ENCODE data around the gene EXOG. TPM values are rescaled to one million over a fixed set of nuclear protein-coding genes. Genes with fewer than 3 reads are reported as not detected.

Gene EXOG
- total RNA-seq, 1 experiment from 2014 or later: 8.3 TPM

DNA sequence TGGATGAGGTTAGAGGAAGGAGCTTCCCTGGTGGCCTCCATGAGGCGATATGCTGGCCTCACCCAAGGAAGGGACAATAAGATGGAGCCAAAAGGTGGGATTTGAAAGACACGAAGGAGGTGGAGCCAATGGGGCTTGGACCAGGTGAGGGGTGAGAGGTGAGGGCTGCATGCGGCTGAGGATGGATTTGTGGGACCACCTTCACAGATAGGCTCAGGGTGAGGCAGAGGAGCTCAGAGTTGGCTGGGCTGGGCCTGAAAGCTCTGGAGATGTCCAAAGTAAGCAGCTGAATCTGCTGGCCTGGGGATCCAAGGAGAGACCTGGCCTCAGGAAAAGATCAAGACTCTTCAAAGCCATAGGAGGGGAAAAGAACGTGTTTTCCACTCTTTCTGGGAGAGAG, 49.8 kb downstream of the EXOG start:
- Histone ChIP-seq H2AFZ (ENCODE audit: low read depth, low read length, poor library complexity, severe bottlenecking) (no peak overlapping the region), H3K36me3 (ENCODE audit: control insufficient read depth in 1 of 2, insufficient read depth in 2 of 2, low read length in 2 of 2) (no peaks in the 10 kb centered on the region), H3K27me3 (ENCODE audit: insufficient read depth, low read length) (no peaks in the 10 kb centered on the region), H3K79me2 (ENCODE audit: insufficient read depth, low read length) (no peaks in the 10 kb centered on the region), H3K4me1 (ENCODE audit: control insufficient read depth in 1 of 2, insufficient read depth in 2 of 2, low read length in 2 of 2) (no peaks in the 10 kb centered on the region), H3K4me2 (ENCODE audit: low read length) (no peak overlapping the region), H4K20me1 (ENCODE audit: insufficient read depth) (no peaks in the 10 kb centered on the region), H3K9me2 (ENCODE audit: insufficient read depth) (no peaks in the 10 kb centered on the region), H3K9me3 (ENCODE audit: control insufficient read depth in 1 of 2, insufficient read depth in 1 of 2, low read depth in 1 of 2, low read length in 2 of 2) (no peaks in the 10 kb centered on the region), H3K4me3 (replicated peaks in 1 of 2; ENCODE audit: low read depth in 1 of 2, low read length in 2 of 2) (no peak overlapping the region), H3K9ac (ENCODE audit: low read length) (no peak overlapping the region), H3K27ac (ENCODE audit: low read depth, low read length) (no peak overlapping the region)
- no peak for ATAC-seq
- no peak for DNase-seq (ENCODE audit: low read depth, low spot score)
- BruUV-seq (replicated peaks): no TSS peak
- TF ChIP-seq SRF (IDR thresholded peaks at IDR 0.05; ENCODE audit: low read depth) (no peak), EZH2phosphoT487 (IDR thresholded peaks at IDR 0.05; ENCODE audit: borderline replicate concordance) (no peak), POLR2AphosphoS5 (IDR thresholded peaks at IDR 0.05; ENCODE audit: low read depth, low read length) (no peak), ELF1 (IDR thresholded peaks at IDR 0.05; ENCODE audit: borderline replicate concordance, low read depth) (no peak), JUND (IDR thresholded peaks at IDR 0.05) (no peak), RAD21 (IDR thresholded peaks at IDR 0.05; ENCODE audit: low read depth) (no peak), SP1 (IDR thresholded peaks at IDR 0.05; ENCODE audit: low read depth) (no peak)
- TF ChIP-seq, protein P1, sequence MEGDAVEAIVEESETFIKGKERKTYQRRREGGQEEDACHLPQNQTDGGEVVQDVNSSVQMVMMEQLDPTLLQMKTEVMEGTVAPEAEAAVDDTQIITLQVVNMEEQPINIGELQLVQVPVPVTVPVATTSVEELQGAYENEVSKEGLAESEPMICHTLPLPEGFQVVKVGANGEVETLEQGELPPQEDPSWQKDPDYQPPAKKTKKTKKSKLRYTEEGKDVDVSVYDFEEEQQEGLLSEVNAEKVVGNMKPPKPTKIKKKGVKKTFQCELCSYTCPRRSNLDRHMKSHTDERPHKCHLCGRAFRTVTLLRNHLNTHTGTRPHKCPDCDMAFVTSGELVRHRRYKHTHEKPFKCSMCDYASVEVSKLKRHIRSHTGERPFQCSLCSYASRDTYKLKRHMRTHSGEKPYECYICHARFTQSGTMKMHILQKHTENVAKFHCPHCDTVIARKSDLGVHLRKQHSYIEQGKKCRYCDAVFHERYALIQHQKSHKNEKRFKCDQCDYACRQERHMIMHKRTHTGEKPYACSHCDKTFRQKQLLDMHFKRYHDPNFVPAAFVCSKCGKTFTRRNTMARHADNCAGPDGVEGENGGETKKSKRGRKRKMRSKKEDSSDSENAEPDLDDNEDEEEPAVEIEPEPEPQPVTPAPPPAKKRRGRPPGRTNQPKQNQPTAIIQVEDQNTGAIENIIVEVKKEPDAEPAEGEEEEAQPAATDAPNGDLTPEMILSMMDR (IDR thresholded peaks at IDR 0.05 in 2 of 3, conservative IDR thresholded peaks at IDR 0.05 in 1 of 3; ENCODE audit: borderline replicate concordance in 1 of 3, insufficient read depth in 1 of 3, low read depth in 2 of 3, low read length in 2 of 3): no peak
- intact Hi-C loops (cut with micrococcal nuclease): no loop called here
- ChIA-PET RAD21 (ENCODE audit: low non-redundant PET in 1 of 2, low total read pairs in 2 of 2, uncharacterized antibody in 2 of 2, unreplicated experiment in 2 of 2) (no interaction called here), CTCF (no interaction called here), POLR2A (no interaction called here)

DNA sequence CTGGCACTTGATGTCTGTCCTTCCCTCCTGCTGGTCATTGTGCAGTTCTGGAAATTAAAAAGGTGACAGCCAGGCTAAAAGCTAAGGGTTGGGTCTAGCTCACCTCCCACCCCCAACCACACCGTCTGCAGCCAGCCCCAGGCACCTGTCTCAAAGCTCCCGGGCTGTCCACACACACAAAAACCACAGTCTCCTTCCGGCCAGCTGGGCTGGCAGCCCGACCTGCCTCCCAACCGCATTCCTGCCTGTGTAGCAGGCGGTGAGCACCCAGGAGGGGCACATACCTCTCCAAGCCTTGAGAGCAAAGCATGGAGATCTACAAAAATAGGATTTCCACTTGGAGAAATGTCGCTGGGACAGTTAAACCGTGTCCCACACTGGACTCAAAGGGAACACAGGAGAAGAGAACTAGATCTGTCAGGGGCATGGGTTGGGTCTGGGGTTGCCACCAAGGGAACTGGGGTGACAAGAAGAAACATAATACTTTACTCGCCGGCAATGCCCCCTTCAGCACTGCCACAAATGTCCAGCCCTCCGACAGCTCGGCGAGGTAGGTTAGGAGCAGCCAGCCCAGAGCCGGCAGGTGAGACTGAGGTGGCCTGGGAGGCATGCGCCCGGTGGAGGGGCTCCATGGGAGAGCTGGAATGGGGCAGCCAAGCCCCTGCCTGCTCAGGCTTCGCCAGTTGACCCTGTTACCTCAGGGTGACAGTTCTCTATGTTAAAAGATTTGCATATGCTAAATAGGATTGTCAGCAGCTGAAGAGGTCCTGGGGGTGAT, 52.2 kb downstream of the EXOG start:
- Histone ChIP-seq H2AFZ (ENCODE audit: low read depth, low read length, poor library complexity, severe bottlenecking) (no peak overlapping the region), H4K20me1 (ENCODE audit: insufficient read depth) (no peaks in the 10 kb centered on the region), H3K27ac (ENCODE audit: low read depth, low read length) (no peak overlapping the region), H3K79me2 (ENCODE audit: insufficient read depth, low read length) (no peaks in the 10 kb centered on the region), H3K9ac (ENCODE audit: low read length) (no peak overlapping the region), H3K4me1 (ENCODE audit: control insufficient read depth in 1 of 2, insufficient read depth in 2 of 2, low read length in 2 of 2) (no peaks in the 10 kb centered on the region), H3K27me3 (ENCODE audit: insufficient read depth, low read length) (no peaks in the 10 kb centered on the region), H3K9me2 (ENCODE audit: insufficient read depth) (no peaks in the 10 kb centered on the region), H3K4me3 (replicated peaks in 1 of 2; ENCODE audit: low read depth in 1 of 2, low read length in 2 of 2) (no peak overlapping the region), H3K36me3 (ENCODE audit: control insufficient read depth in 1 of 2, insufficient read depth in 2 of 2, low read length in 2 of 2) (no peaks in the 10 kb centered on the region), H3K4me2 (ENCODE audit: low read length) (no peak overlapping the region), H3K9me3 (ENCODE audit: control insufficient read depth in 1 of 2, insufficient read depth in 1 of 2, low read depth in 1 of 2, low read length in 2 of 2) (no peaks in the 10 kb centered on the region)
- intact Hi-C loops (cut with micrococcal nuclease): no loop called here
- ChIA-PET RAD21 (ENCODE audit: low non-redundant PET in 1 of 2, low total read pairs in 2 of 2, uncharacterized antibody in 2 of 2, unreplicated experiment in 2 of 2) (no interaction called here), CTCF (no interaction called here), POLR2A (no interaction called here)
- TF ChIP-seq ZNF274 (IDR thresholded peaks at IDR 0.05; ENCODE audit: low read depth, low read length) (no peak), JUND (IDR thresholded peaks at IDR 0.05) (no peak), FOSL1 (IDR thresholded peaks at IDR 0.05; ENCODE audit: low read depth) (no peak), POLR2AphosphoS5 (IDR thresholded peaks at IDR 0.05; ENCODE audit: low read depth, low read length) (no peak)
- TF ChIP-seq, protein P2, sequence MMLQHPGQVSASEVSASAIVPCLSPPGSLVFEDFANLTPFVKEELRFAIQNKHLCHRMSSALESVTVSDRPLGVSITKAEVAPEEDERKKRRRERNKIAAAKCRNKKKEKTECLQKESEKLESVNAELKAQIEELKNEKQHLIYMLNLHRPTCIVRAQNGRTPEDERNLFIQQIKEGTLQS (IDR thresholded peaks at IDR 0.05): no peak
- DNase-seq (ENCODE audit: low read depth, low spot score): no peak
- ATAC-seq: no peak
- BruUV-seq (replicated peaks): no TSS peak
